ENCODE measurements around the gene SLC37A4. TPM values are rescaled to one million over a fixed set of nuclear protein-coding genes. Genes with fewer than 3 reads are reported as not detected.
A peak's percentile ranks its signal among the peaks of the same experiment; 100 is the strongest.

SLC37A4 gene
- total RNA-seq (2021; fragmentation: NEBNext Ultra II Directional; extraction: Animal tissue kit (Norgen Biotek cat#: 25700)) (29.0 and 35.1 TPM in 2 replicates), polyA plus RNA-seq (2011; rRNA removed) (91.9 and 101 TPM in 2 replicates), polyA minus RNA-seq (2011; rRNA and poly(A)+ RNA removed) (60.9 and 63.3 TPM in 2 replicates)
- 79.2 TPM for polyA plus RNA-seq (2011; cell fraction: cytosol; rRNA removed)
- 241 TPM for polyA plus RNA-seq (2011; cell fraction: nucleus; rRNA removed)
- polyA plus RNA-seq (2012, experiment 1 of 2), result 35.6 to 53.5 TPM (median 49.8 TPM) in 4 replicates
- 53.6 TPM for polyA plus RNA-seq (2012, experiment 2 of 2)
- 44.1 TPM for polyA plus RNA-seq (2013, experiment 1 of 2)
- 43.1 TPM for polyA plus RNA-seq (2013, experiment 2 of 2)
- 23.0 TPM for polyA minus RNA-seq (2011; cell fraction: cytosol; rRNA and poly(A)+ RNA removed)
- polyA minus RNA-seq (2011; cell fraction: nucleus; rRNA and poly(A)+ RNA removed), result 45.7 TPM
- long read RNA-seq, experiment 1, partial matches to known transcripts, result 16 of 34 reads
- long read RNA-seq, experiment 1, other reads (novel, unspliced or antisense), result 15 of 34 reads
- long read RNA-seq, experiment 2, transcript SLC37A4-210 (9 exons, 2,040 nt), result major isoform, 16 of 33 reads
- long read RNA-seq, experiment 2, partial matches to known transcripts, result 15 of 33 reads
- long read RNA-seq, experiment 2, other reads (novel, unspliced or antisense), result 1 of 33 reads

- WGBS, 2 experiments (ENCODE audit: extremely low coverage in 1 of 2, insufficient coverage in 1 of 2, insufficient read length in 1 of 2, insufficient replicate concordance in 2 of 2, low coverage in 1 of 2, low lambda C conversion rate in 2 of 2, missing lambda C conversion rate in 1 of 2), result 3% methylated on average over 58 of the region's 67 CpGs; no CpG with 5 or more reads in 1 of the 2 experiments
- CTCF ChIA-PET (ENCODE audit: partially characterized antibody), result interaction anchor here (0.9 to 3.1 kb wide), 9 partner anchors 9 to 53 kb away, joined by 3 to 12 read pairs (median 3); partner anchors contain the start of genes HYOU1, RPS25, TRAPPC4 and VPS11
- H3K79me2 ChIP-seq (ENCODE audit: control insufficient read depth in 1 of 2, insufficient read depth in 2 of 2, low read length in 2 of 2), result peaks cover 0 to 19% of the 10 kb centered on the region in 2 experiments; a peak in 1 of 4 replicates
- TF ChIP-seq ATF3 (IDR thresholded peaks at IDR 0.05; ENCODE audit: insufficient read depth, low read depth, low read length), result peak; percentile 26; the same call in 1 of the 2 replicates
- TF ChIP-seq CHD1 (IDR thresholded peaks at IDR 0.05; ENCODE audit: low read depth, low read length), result no peak
- TF ChIP-seq SUZ12 (IDR thresholded peaks at IDR 0.05; ENCODE audit: low read length), result no peak
- 0 out of 2 replicates have a peak, but pooled peaks have one; percentile 20 for TF ChIP-seq CEBPB (IDR thresholded peaks at IDR 0.05; ENCODE audit: low read depth, low read length)
- TF ChIP-seq HDAC2 (IDR thresholded peaks at IDR 0.05; ENCODE audit: borderline replicate concordance in 1 of 2, low read depth in 2 of 2, low read length in 2 of 2), result no peak
- peak; percentile 82; the same call in 1 of the 2 replicates for TF ChIP-seq EGR1 (IDR thresholded peaks at IDR 0.05; ENCODE audit: borderline replicate concordance, low read depth, low read length)
- peak; percentile 93 for TF ChIP-seq NRF1 (IDR thresholded peaks at IDR 0.05; ENCODE audit: low read depth, low read length)
Observed at GRCh38 chr11:119030329-119031047, at the start of gene SLC37A4. SLC37A4 (minus strand) TSS chr11:119030877.

More at GRCh38 chr11:119030329-119031047, at the start of gene SLC37A4:
- Histone ChIP-seq H3K9ac (replicated peaks in 1 of 4; ENCODE audit: extremely low read depth in 1 of 4, low read depth in 3 of 4, low read length in 3 of 4) (peak within 1 kb of the TSS; percentile 56 to 98 (median 92)), H2BK5ac (ENCODE audit: low read depth, low read length) (peak within 1 kb of the TSS; percentile 98), H3K27me3 (replicated peaks in 1 of 4; ENCODE audit: control insufficient read depth in 3 of 4, extremely low read depth in 1 of 4, insufficient read depth in 3 of 4, low read length in 3 of 4) (no peaks in the 10 kb centered on the region), H2AK5ac (ENCODE audit: low read depth, low read length) (no peak within 1 kb of the TSS), H4K20me1 (replicated peaks in 1 of 2; ENCODE audit: control insufficient read depth in 1 of 2, insufficient read depth in 2 of 2, low read length in 2 of 2) (peaks cover 3 to 13% of the 10 kb centered on the region in 2 experiments), H3K36me3 (ENCODE audit: control insufficient read depth in 2 of 4, insufficient read depth in 4 of 4, low read length in 3 of 4) (peaks cover 3 to 31% (median 11%) of the 10 kb centered on the region in 4 experiments; a peak in 7 of 8 replicates), H3K56ac (replicated peaks; ENCODE audit: insufficient read length, low read depth, low read length) (peak within 1 kb of the TSS; percentile 93), H3K79me1 (ENCODE audit: low read depth, low read length) (peaks cover 15% of the 10 kb centered on the region; the same call in 1 of the 2 replicates), H2BK12ac (ENCODE audit: low read depth, low read length) (0 out of 2 replicates have a peak within 1 kb of the TSS, but pooled peaks have one; percentile 19), H4K8ac (ENCODE audit: extremely low read depth, insufficient read depth, low read length) (peak within 1 kb of the TSS; percentile 75; the same call in 1 of the 2 replicates), H3K9me3 (ENCODE audit: insufficient read depth in 2 of 2, low read depth in 1 of 2, low read length in 1 of 2) (no peaks in the 10 kb centered on the region), H3K4ac (replicated peaks; ENCODE audit: insufficient read length, low read depth, low read length) (peak within 1 kb of the TSS; percentile 97), H3K27ac (ENCODE audit: low read depth, low read length) (peak within 1 kb of the TSS; percentile 89), H2BK20ac (ENCODE audit: low read length) (no peak within 1 kb of the TSS), H2BK15ac (ENCODE audit: low read length) (0 out of 2 replicates have a peak within 1 kb of the TSS, but pooled peaks have one; percentile 65), H3K4me2 (ENCODE audit: insufficient read depth in 1 of 2, low read depth in 2 of 2, low read length in 2 of 2) (peak within 1 kb of the TSS; percentile 81 to 82), H3K23ac (ENCODE audit: insufficient read length) (no peak within 1 kb of the TSS), H4K5ac (ENCODE audit: insufficient read length, low read depth, low read length) (peak within 1 kb of the TSS; percentile 96), H3K4me1 (replicated peaks in 1 of 4; ENCODE audit: control insufficient read depth in 3 of 4, insufficient read depth in 4 of 4, low read length in 3 of 4) (peaks cover 6 to 13% (median 10%) of the 10 kb centered on the region in 4 experiments), H3K14ac (ENCODE audit: insufficient read length) (no peak within 1 kb of the TSS), H3K4me3 (ENCODE audit: extremely low read depth in 1 of 4, insufficient read depth in 2 of 4, low read depth in 3 of 4, low read length in 4 of 4) (peak within 1 kb of the TSS; percentile 64 to 84 (median 74)), H2BK120ac (replicated peaks; ENCODE audit: low read depth, low read length) (no peak within 1 kb of the TSS), H4K91ac (replicated peaks; ENCODE audit: insufficient read length, low read length) (peak within 1 kb of the TSS; percentile 94), H2AFZ (ENCODE audit: low read length) (peak within 1 kb of the TSS; percentile 78; the same call in 1 of the 2 replicates), H3K18ac (ENCODE audit: extremely low read depth, low read length) (peak within 1 kb of the TSS; percentile 91), H3K23me2 (ENCODE audit: low read depth, low read length) (peaks cover 7% of the 10 kb centered on the region; the same call in 1 of the 2 replicates)
- DNase-seq (ENCODE audit: low read depth in 1 of 2, low spot score in 2 of 2), result peak; percentile 98 to 100
- POLR2A ChIA-PET (ENCODE audit: partially characterized antibody), result interaction anchor here (1.1 to 9.7 kb wide), 10 partner anchors 11 to 240 kb away, joined by 3 to 224 read pairs (median 5); partner anchors contain the start of genes DDX6, DPAGT1, HYOU1 and RPS25
- no peak for FAIRE-seq
